HEK293 (cell line): Measurements from ENCODE around the gene ABLIM2.

Experiments
- CTCF ChIA-PET: fragments of 350-600 bp; formaldehyde crosslinking; extraction: SDS; loops from one replicate; lab custom pipeline; 2021; ENCODE audit warnings: antibody characterized with exemption; lab: Yijun Ruan, JAX
- POLR2A ChIA-PET: fragments of 300-600 bp; formaldehyde crosslinking; extraction: SDS; loops from one replicate; lab custom pipeline; 2020; ENCODE audit warnings: antibody characterized with exemption, inconsistent platforms; lab: Yijun Ruan, JAX
- H3K27ac ChIP-seq: fragments of 200-500 bp; sonication (Bioruptor generic); 2 replicates; pipeline ENCODE4 v1.5.1; 2014; ENCODE audit warnings: low read depth, low read length, control low read depth, inconsistent platforms; ENCODE audit errors: extremely low read depth
- H3K36me3 ChIP-seq, 2 experiments: fragments of 200-500 bp in 1 of 2; sonication (Bioruptor generic) in 1 of 2; 1 replicate in 1 of 2; 2 replicates in 1 of 2; pipeline ENCODE4 v1.5.1; 2014 to 2017; ENCODE audit warnings: inconsistent platforms in 2 of 2, low read length in 2 of 2; ENCODE audit not compliant: control insufficient read depth in 2 of 2, insufficient read depth in 1 of 2
- H3K4me1 ChIP-seq: fragments of 200-500 bp; sonication (Bioruptor generic); 2 replicates; pipeline ENCODE4 v1.5.1; 2014; ENCODE audit warnings: mild to moderate bottlenecking, low read length, inconsistent platforms; ENCODE audit not compliant: control insufficient read depth, insufficient read depth
- H3K4me3 ChIP-seq: 2 replicates; pipeline ENCODE4 v1.5.1; 2011; ENCODE audit warnings: low read depth, mild to moderate bottlenecking, control low read depth, low read length, moderate library complexity
- H3K9me3 ChIP-seq: fragments of 200-500 bp; sonication (Bioruptor generic); 2 replicates; pipeline ENCODE4 v1.5.1; 2014; ENCODE audit warnings: low read depth, low read length, inconsistent platforms; ENCODE audit not compliant: control insufficient read depth, insufficient read depth
- KLF1 ChIP-seq: fragments of 450-650 bp; formaldehyde crosslinking; IDR thresholded peaks from 2 replicates; pipeline ENCODE4 v1.5.1; 2016; ENCODE audit warnings: missing biosample characterization, missing genetic modification characterization
- KLF16 ChIP-seq: fragments of 450-650 bp; formaldehyde crosslinking; IDR thresholded peaks from 2 replicates; pipeline ENCODE4 v1.5.1; 2017; ENCODE audit warnings: missing biosample characterization, missing genetic modification characterization
- KLF7 ChIP-seq: fragments of 450-650 bp; formaldehyde crosslinking; IDR thresholded peaks from 2 replicates; pipeline ENCODE4 v1.5.1; 2016; ENCODE audit warnings: missing biosample characterization, missing genetic modification characterization, borderline replicate concordance
- TRIM28 ChIP-seq: IDR thresholded peaks from 2 replicates; pipeline ENCODE4 v1.6.1; 2011; ENCODE audit warnings: low read length, control low read depth, borderline replicate concordance
- ZFP3 ChIP-seq: fragments of 450-650 bp; formaldehyde crosslinking; IDR thresholded peaks from 2 replicates; pipeline ENCODE4 v1.5.1; 2016; ENCODE audit warnings: low read depth, missing biosample characterization, missing genetic modification characterization
- ZFP41 ChIP-seq: fragments of 450-650 bp; formaldehyde crosslinking; IDR thresholded peaks from 2 replicates; pipeline ENCODE4 v1.5.1; 2016; ENCODE audit warnings: missing biosample characterization, missing genetic modification characterization, borderline replicate concordance
- ZIC2 ChIP-seq: fragments of 450-650 bp; formaldehyde crosslinking; IDR thresholded peaks from 2 replicates; pipeline ENCODE4 v1.5.1; 2016; ENCODE audit warnings: missing biosample characterization, missing genetic modification characterization
- ZNF146 ChIP-seq: fragments of 450-650 bp; formaldehyde crosslinking; IDR thresholded peaks from 2 replicates; pipeline ENCODE4 v1.5.1; 2016; ENCODE audit warnings: missing biosample characterization, missing genetic modification characterization
- ZNF155 ChIP-seq: fragments of 450-650 bp; formaldehyde crosslinking; IDR thresholded peaks from 2 replicates; pipeline ENCODE4 v1.5.1; 2016; ENCODE audit warnings: missing biosample characterization, missing genetic modification characterization
- ZNF18 ChIP-seq: fragments of 450-650 bp; formaldehyde crosslinking; IDR thresholded peaks from 2 replicates; pipeline ENCODE4 v1.5.1; 2016; ENCODE audit warnings: missing biosample characterization, missing genetic modification characterization
- ZNF223 ChIP-seq: fragments of 450-650 bp; formaldehyde crosslinking; IDR thresholded peaks from 2 replicates; pipeline ENCODE4 v1.5.1; 2016; ENCODE audit warnings: missing biosample characterization, missing genetic modification characterization
- ZNF274 ChIP-seq, 2 experiments: fragments of 200-500 bp in 1 of 2; fragments of 450-650 bp in 1 of 2; sonication (Bioruptor generic) in 1 of 2; formaldehyde crosslinking in 1 of 2; IDR thresholded peaks; 2 replicates each; pipeline versions ENCODE4 v1.5.1 to v1.6.1; 2014 to 2016; ENCODE audit warnings: borderline replicate concordance in 1 of 2, inconsistent platforms in 1 of 2, low read length in 1 of 2, missing biosample characterization in 1 of 2, missing genetic modification characterization in 1 of 2
- ZNF394 ChIP-seq: fragments of 450-650 bp; formaldehyde crosslinking; IDR thresholded peaks from 2 replicates; pipeline ENCODE4 v1.5.1; 2016; ENCODE audit warnings: missing biosample characterization, missing genetic modification characterization, mild to moderate bottlenecking, moderate library complexity, borderline replicate concordance
- ZNF645 ChIP-seq: fragments of 450-650 bp; formaldehyde crosslinking; IDR thresholded peaks from 2 replicates; pipeline ENCODE4; 2016; ENCODE audit warnings: missing biosample characterization, missing genetic modification characterization
- ZNF670 ChIP-seq: fragments of 450-650 bp; formaldehyde crosslinking; IDR thresholded peaks from 2 replicates; pipeline ENCODE4 v1.5.1; 2016; ENCODE audit warnings: missing biosample characterization, missing genetic modification characterization, low read depth
- ZNF768 ChIP-seq: fragments of 450-650 bp; formaldehyde crosslinking; IDR thresholded peaks from 2 replicates; pipeline ENCODE4 v1.5.1; 2018; ENCODE audit warnings: missing biosample characterization, mild to moderate bottlenecking, missing genetic modification characterization
- ZSCAN5A ChIP-seq: fragments of 450-650 bp; formaldehyde crosslinking; IDR thresholded peaks from 2 replicates; pipeline ENCODE4 v1.5.1; 2016; ENCODE audit warnings: missing biosample characterization, missing genetic modification characterization
- TF ChIP-seq, protein P1 (sequence below): fragments of 450-650 bp; formaldehyde crosslinking; optimal IDR thresholded peaks from 2 replicates; pipeline ENCODE3; 2016; ENCODE audit warnings: missing biosample characterization, mild to moderate bottlenecking, missing genetic modification characterization
- TF ChIP-seq, protein P2 (sequence below): fragments of 450-650 bp; formaldehyde crosslinking; IDR thresholded peaks from 2 replicates; pipeline ENCODE4 v1.5.1; 2016; ENCODE audit warnings: missing biosample characterization, missing genetic modification characterization

ABLIM2 gene

DNA sequence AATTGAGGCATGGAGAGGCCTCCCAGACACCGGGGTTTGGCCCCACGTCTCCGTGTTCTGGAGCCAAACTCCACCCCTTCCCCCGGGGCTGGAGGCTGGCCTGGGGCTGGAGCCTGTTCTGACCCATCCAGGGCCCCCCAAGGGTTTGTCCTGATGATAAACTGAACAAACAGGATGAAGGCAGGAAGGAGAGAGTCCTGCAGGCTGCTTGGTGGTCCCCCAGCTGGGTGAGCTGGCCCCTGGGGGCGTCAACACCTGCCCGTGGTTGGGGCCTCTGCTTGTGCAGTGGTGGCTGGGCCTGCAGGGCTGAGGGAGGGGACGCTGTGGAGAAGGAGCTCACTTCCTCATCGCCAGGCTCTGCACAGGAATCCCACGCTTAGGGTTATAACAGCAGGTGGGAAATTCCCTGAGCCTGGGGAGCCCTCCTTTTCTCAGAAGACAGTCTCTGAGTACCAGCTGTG lies 42.7 kb upstream of the ABLIM2 start:
- ChIA-PET POLR2A (interaction anchor here (0.5 kb wide), 1 partner anchor 175 kb away, joined by 4 read pairs; no protein-coding TSS in a partner anchor), CTCF (interaction anchor here (0.6 to 0.9 kb wide), 3 partner anchors 25 to 179 kb away, joined by 3 to 5 read pairs (median 3); no protein-coding TSS in a partner anchor)
- Histone ChIP-seq H3K27ac (no peak overlapping the region), H3K4me1 (no peaks in the 10 kb centered on the region), H3K36me3 (no peaks in the 10 kb centered on the region), H3K9me3 (no peaks in the 10 kb centered on the region), H3K4me3 (no peak overlapping the region)
- TF ChIP-seq, protein P1, sequence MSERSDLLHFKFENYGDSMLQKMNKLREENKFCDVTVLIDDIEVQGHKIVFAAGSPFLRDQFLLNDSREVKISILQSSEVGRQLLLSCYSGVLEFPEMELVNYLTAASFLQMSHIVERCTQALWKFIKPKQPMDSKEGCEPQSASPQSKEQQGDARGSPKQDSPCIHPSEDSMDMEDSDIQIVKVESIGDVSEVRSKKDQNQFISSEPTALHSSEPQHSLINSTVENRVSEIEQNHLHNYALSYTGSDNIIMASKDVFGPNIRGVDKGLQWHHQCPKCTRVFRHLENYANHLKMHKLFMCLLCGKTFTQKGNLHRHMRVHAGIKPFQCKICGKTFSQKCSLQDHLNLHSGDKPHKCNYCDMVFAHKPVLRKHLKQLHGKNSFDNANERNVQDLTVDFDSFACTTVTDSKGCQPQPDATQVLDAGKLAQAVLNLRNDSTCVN (tag by site-specific recombination): no peak
- TF ChIP-seq ZIC2 (tag by site-specific recombination) (peak; percentile 34; the same call in 1 of the 2 replicates), ZNF645 (tag by site-specific recombination) (no peak), ZNF768 (tag by site-specific recombination) (no peak)

- ChIA-PET POLR2A (no interaction called here), CTCF (interaction anchor here (2.6 kb wide), 1 partner anchor 24 kb away, joined by 11 read pairs; no protein-coding TSS in a partner anchor)
- Histone ChIP-seq H3K4me3 (no peak overlapping the region), H3K27ac (no peak overlapping the region), H3K9me3 (no peaks in the 10 kb centered on the region), H3K36me3 (no peaks in the 10 kb centered on the region), H3K4me1 (no peaks in the 10 kb centered on the region)
- no peak for TF ChIP-seq ZSCAN5A (tag by site-specific recombination)
- TF ChIP-seq ZNF670 (tag by site-specific recombination): no peak
- no peak for TF ChIP-seq ZNF394 (tag by site-specific recombination)
- no peak for TF ChIP-seq ZNF155 (tag by site-specific recombination)
- TF ChIP-seq ZFP3 (tag by site-specific recombination): no peak
- TF ChIP-seq KLF7: no peak
- no peak for TF ChIP-seq ZNF274 (IDR thresholded peaks at IDR 0.05; ENCODE audit: low read length)
- TF ChIP-seq ZNF274 (tag by site-specific recombination; IDR thresholded peaks at IDR 0.05; ENCODE audit: borderline replicate concordance): no peak
- TF ChIP-seq, protein P2, sequence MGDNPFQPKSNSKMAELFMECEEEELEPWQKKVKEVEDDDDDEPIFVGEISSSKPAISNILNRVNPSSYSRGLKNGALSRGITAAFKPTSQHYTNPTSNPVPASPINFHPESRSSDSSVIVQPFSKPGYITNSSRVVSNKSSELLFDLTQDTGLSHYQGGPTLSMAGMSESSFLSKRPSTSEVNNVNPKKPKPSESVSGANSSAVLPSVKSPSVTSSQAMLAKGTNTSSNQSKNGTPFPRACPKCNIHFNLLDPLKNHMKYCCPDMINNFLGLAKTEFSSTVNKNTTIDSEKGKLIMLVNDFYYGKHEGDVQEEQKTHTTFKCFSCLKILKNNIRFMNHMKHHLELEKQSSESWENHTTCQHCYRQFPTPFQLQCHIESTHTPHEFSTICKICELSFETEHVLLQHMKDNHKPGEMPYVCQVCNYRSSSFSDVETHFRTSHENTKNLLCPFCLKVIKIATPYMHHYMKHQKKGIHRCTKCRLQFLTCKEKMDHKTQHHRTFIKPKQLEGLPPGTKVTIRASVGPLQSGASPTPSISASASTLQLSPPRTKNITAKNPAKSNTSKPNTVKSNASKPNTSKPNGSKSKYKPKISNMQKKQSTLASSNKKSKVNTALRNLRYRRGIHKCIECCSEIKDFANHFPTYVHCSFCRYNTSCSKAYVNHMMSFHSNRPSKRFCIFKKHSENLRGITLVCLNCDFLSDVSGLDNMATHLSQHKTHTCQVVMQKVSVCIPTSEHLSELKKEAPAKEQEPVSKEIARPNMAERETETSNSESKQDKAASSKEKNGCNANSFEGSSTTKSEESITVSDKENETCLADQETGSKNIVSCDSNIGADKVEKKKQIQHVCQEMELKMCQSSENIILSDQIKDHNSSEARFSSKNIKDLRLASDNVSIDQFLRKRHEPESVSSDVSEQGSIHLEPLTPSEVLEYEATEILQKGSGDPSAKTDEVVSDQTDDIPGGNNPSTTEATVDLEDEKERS (tag by site-specific recombination): no peak
- TF ChIP-seq KLF16 (tag by site-specific recombination): no peak
- no peak for TF ChIP-seq ZNF18
- TF ChIP-seq KLF1 (tag by site-specific recombination): no peak
- no peak for TF ChIP-seq ZFP41
- TF ChIP-seq TRIM28: no peak
- no peak for TF ChIP-seq ZNF146 (tag by site-specific recombination)
- no peak for TF ChIP-seq ZNF223 (tag by site-specific recombination)
Observed at GRCh38 chr4:8200302-8200975, 41.8 kb upstream of the ABLIM2 start.
